ENCODE measurements around the gene FRS2.
A peak's percentile ranks its signal among the peaks of the same experiment; 100 is the strongest.

FRS2 gene

DNA sequence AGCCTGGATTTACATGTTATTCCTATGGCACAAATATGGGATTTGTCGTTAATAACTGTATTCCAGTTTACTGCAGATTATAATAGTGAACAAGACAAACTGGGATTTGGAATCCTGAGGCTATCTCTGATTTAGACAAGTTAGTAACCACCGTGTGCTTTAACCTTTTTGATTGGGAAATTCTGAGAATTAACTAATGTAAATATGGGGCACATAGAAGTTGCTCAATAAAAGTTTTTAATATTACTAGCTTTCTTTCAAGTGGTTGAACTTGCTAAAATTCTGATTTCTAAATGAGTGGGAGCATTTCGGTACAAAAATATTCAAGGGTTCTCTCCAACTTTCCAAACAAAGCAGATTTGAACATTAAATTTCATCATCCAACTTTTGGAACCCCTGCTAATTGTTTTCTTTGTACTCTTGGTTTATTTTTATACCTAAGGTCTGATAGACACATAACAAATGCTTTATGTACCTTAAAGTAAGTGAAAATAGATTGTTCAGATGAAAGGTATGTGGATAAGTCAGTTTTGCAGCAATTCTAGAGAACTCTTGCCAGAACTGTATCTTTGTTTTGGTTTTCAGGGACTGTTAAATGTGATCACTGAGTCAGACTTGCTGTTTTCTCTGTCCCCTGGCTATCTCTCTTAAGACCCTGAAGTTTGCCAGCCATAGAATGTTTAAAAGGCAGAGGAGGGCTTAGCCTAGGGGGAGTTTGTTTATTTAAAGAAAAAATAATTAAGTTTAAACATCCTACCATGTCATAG, 57.5 kb downstream of the FRS2 start:
- TF ChIP-seq, protein P1, sequence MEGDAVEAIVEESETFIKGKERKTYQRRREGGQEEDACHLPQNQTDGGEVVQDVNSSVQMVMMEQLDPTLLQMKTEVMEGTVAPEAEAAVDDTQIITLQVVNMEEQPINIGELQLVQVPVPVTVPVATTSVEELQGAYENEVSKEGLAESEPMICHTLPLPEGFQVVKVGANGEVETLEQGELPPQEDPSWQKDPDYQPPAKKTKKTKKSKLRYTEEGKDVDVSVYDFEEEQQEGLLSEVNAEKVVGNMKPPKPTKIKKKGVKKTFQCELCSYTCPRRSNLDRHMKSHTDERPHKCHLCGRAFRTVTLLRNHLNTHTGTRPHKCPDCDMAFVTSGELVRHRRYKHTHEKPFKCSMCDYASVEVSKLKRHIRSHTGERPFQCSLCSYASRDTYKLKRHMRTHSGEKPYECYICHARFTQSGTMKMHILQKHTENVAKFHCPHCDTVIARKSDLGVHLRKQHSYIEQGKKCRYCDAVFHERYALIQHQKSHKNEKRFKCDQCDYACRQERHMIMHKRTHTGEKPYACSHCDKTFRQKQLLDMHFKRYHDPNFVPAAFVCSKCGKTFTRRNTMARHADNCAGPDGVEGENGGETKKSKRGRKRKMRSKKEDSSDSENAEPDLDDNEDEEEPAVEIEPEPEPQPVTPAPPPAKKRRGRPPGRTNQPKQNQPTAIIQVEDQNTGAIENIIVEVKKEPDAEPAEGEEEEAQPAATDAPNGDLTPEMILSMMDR (IDR thresholded peaks at IDR 0.05; ENCODE audit: low read depth, low read length, missing control alignments) = no peak
- DNase-seq (ENCODE audit: low read depth) = peak; percentile 62
- H3K4me3 ChIP-seq (ENCODE audit: low read depth, low read length) = no peak overlapping the region
- in situ Hi-C loops (cut with HindIII; ENCODE audit: low sequenced_read_pairs) = no loop called here

DNA sequence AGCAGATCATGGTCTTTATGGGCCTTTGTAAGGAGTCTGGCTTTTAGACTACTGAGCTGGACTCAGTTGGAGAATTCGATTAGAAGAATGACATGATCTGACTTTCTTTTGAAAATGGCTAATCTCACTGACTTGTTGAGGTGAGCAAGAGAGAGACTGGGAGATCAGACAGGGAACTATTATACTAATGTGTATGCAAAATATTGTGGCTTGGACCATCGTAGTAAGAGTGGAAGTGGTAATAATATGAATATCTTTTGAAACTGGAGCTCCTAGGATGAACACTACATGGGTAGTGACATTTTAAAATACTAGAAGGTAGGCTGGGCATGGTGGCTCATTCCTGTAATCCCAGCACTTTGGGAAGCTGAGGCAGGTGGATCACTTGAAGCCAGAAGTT, 58.8 kb downstream of the FRS2 start:
- H3K4me3 ChIP-seq (ENCODE audit: low read depth, low read length) = no peak overlapping the region
- no peak for DNase-seq (ENCODE audit: low read depth)
- in situ Hi-C loops (cut with HindIII; ENCODE audit: low sequenced_read_pairs) = no loop called here
- TF ChIP-seq, protein P1 (IDR thresholded peaks at IDR 0.05; ENCODE audit: low read depth, low read length, missing control alignments) = no peak

DNA sequence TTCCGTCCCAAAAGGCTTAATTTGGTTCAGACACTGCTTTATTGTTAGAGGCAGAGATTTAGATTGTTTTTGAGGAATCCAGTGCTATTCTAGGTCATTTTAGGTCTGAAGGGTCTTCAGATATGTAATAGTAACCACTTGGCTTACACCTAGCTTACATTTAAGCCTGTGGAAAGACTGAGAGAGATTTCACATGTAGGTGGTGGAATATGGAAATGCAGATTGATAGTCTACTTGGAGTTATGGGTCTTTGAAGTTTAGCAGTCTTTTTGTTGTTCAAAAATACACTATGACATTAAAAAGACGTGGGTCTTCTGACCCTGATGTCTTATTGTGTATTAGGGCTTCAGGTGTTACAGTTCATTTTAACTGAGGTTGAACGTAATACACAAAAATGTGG, 63.7 kb downstream of the FRS2 start:
- in situ Hi-C loops (cut with HindIII; ENCODE audit: low sequenced_read_pairs) = no loop called here
- TF ChIP-seq, protein P1 (IDR thresholded peaks at IDR 0.05; ENCODE audit: low read depth, low read length, missing control alignments) = no peak
- H3K4me3 ChIP-seq (ENCODE audit: low read depth, low read length) = no peak overlapping the region
- no peak for DNase-seq (ENCODE audit: low read depth)

DNA sequence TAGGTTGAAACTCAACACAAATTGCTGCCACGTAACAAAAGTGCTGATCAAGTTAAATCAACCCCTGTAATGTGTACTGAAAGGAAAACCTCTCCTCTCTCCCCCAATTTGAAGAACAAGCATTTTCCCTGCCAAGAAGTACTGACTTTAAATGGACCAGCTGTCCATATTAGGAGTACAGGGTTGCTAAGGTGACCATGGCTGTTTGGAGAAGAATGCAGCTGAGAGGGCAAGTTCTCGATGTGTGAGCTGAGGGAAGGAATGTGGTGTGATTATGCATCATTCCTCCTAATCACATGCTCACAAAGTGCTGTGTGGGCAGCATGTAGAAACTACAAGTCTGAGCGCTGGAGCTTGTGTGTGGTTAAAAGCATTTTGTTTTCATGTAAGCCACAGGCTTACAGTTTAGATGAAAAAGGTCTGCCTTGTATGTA, 64.2 kb downstream of the FRS2 start:
- DNase-seq (ENCODE audit: low read depth) = peak; percentile 100
- in situ Hi-C loops (cut with HindIII; ENCODE audit: low sequenced_read_pairs) = no loop called here
- TF ChIP-seq, protein P1 (IDR thresholded peaks at IDR 0.05; ENCODE audit: low read depth, low read length, missing control alignments) = no peak
- H3K4me3 ChIP-seq (ENCODE audit: low read depth, low read length) = no peak overlapping the region

DNA sequence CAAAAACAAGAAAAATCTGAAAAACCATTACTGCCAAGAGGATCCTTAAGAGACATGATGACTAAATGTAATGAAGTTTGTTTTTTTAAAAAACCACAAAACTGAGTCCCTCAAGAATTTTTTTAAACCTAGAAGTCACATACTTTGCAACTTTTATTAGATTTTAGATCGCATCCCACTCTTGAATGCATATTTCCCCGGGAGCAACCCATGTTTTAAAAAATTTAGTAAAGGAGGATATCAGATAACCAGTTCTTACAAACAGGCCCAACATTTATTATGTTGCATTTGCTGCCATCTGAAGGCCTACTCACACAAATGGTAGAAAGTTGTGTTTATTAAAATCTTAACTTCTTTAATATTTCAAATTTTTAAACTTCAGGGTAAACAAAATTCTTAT, 70.8 kb downstream of the FRS2 start:
- DNase-seq (ENCODE audit: low read depth) = no peak
- in situ Hi-C loops (cut with HindIII; ENCODE audit: low sequenced_read_pairs) = no loop called here
- TF ChIP-seq, protein P1 (IDR thresholded peaks at IDR 0.05; ENCODE audit: low read depth, low read length, missing control alignments) = no peak

DNA sequence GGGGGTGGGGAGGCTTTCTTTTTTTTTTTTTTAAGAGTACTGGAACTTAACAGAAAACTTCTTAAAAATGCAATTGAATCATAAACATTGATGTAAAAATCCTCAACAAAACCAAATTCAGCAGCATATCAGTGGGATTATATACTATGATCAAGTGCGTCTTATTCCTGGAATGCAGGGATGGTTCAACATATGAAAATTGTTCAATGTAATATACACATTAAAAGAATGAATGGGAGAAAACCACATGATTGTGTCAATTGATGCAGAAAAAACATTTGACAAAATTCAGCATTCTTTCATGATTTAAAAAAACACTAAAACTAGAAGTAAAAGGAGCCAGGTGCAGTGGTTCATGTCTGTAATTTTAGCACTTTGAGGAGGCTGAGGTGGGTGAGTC, 73.9 kb downstream of the FRS2 start:
- TF ChIP-seq, protein P1 (IDR thresholded peaks at IDR 0.05; ENCODE audit: low read depth, low read length, missing control alignments) = no peak
- H3K4me3 ChIP-seq (ENCODE audit: low read depth, low read length) = no peak overlapping the region
- in situ Hi-C loops (cut with HindIII; ENCODE audit: low sequenced_read_pairs) = no loop called here
- DNase-seq (ENCODE audit: low read depth) = no peak

More for the DNA sequence above, 70.8 kb downstream of the FRS2 start:
- no peak overlapping the region for H3K4me3 ChIP-seq (ENCODE audit: low read depth, low read length)

All from astrocyte of the cerebellum (primary cell).